K562 (cell line): ENCODE measurements around the gene ZC3H18. TPM values are rescaled to one million over a fixed set of nuclear protein-coding genes. Genes with fewer than 3 reads are reported as not detected.

Source experiments
- CBX1 ChIP-seq: sonication (generic); IDR thresholded peaks from 2 replicates; pipeline ENCODE4 v1.6.1; 2016; ENCODE audit warnings: antibody characterized with exemption, low read depth, mild to moderate bottlenecking
- CHD2 ChIP-seq: IDR thresholded peaks from 2 replicates; pipeline ENCODE4 v1.6.1; 2011; ENCODE audit warnings: low read depth, low read length
- E2F8 ChIP-seq: fragments of 450-650 bp; IDR thresholded peaks from 2 replicates; pipeline ENCODE4 v1.7.1; 2018; ENCODE audit warnings: mild to moderate bottlenecking, low read depth; ENCODE audit not compliant: partially characterized antibody
- ELF2 ChIP-seq: fragments of 250-450 bp; sonication (Bioruptor Pico); IDR thresholded peaks from 2 replicates; pipeline ENCODE4 v1.5.0; 2021; ENCODE audit warnings: mild to moderate bottlenecking
- ETS2 ChIP-seq: IDR thresholded peaks from 2 replicates; pipeline ENCODE4 v1.6.1; 2016; ENCODE audit warnings: borderline replicate concordance, missing genetic modification characterization, mild to moderate bottlenecking, moderate library complexity, missing compliant biosample characterization; ENCODE audit not compliant: poor library complexity, severe bottlenecking
- MAZ ChIP-seq, 2 experiments: fragments of 450-650 bp in 1 of 2; sonication (generic) in 1 of 2; formaldehyde crosslinking; IDR thresholded peaks in 1 of 2; conservative IDR thresholded peaks in 1 of 2; 2 replicates each; pipeline versions ENCODE4 v1.4.0 to v1.5.0; 2020; ENCODE audit warnings: mild to moderate bottlenecking in 1 of 2, missing genetic modification reagents in 1 of 2
- POLR2B ChIP-seq: fragments of 450-650 bp; IDR thresholded peaks from 2 replicates; pipeline ENCODE4 v1.6.1; 2018; ENCODE audit warnings: low read depth; ENCODE audit not compliant: partially characterized antibody
- THAP12 ChIP-seq: fragments of 250-450 bp; sonication (Bioruptor Pico); IDR thresholded peaks from 2 replicates; pipeline ENCODE4 v1.9.0; 2021; ENCODE audit warnings: mild to moderate bottlenecking, inconsistent platforms
- THRAP3 ChIP-seq: fragments of 450-650 bp; IDR thresholded peaks from 2 replicates; pipeline ENCODE4 v1.6.1; 2016; ENCODE audit warnings: mild to moderate bottlenecking, inconsistent platforms, borderline replicate concordance
- ZFP91 ChIP-seq: sonication (generic); formaldehyde crosslinking; IDR thresholded peaks from 2 replicates; pipeline ENCODE4 v1.8.0; 2022; ENCODE audit warnings: mild to moderate bottlenecking, missing genetic modification reagents
- ZNF224 ChIP-seq: sonication (generic); formaldehyde crosslinking; IDR thresholded peaks from 2 replicates; pipeline ENCODE4 v1.8.0; 2022; ENCODE audit warnings: mild to moderate bottlenecking, missing genetic modification reagents
- ZNF24 ChIP-seq: fragments of 450-650 bp; IDR thresholded peaks from 2 replicates; pipeline ENCODE4 v1.6.1; 2016
- ZNF282 ChIP-seq: sonication (generic); formaldehyde crosslinking; IDR thresholded peaks from 2 replicates; pipeline ENCODE4 v1.8.1; 2023; ENCODE audit warnings: missing genetic modification reagents
- ZNF589 ChIP-seq: fragments of 200-800 bp; sonication (Bioruptor generic); IDR thresholded peaks from 2 replicates; pipeline ENCODE4 v1.6.1; 2016; ENCODE audit warnings: low read depth, missing genetic modification characterization, missing compliant biosample characterization
- ZNF592 ChIP-seq: fragments of 450-650 bp; IDR thresholded peaks from 2 replicates; pipeline ENCODE4 v1.6.1; 2017; ENCODE audit warnings: antibody characterized with exemption, mild to moderate bottlenecking
- polyA plus RNA-seq, 8 experiments: library from polyadenylated mRNA; depleted of rRNA in 4 of 8; stranded (reverse) in 5 of 8; unstranded in 3 of 8; fragments of >200 nt; fragmentation: Nextera tagmentation in 2 of 8; fragmentation: Illumina TruSeq in 1 of 8; extraction: Ambion mirVana in 2 of 8; extraction: Trizol in 1 of 8; gene quantifications; 2 replicates each; pipeline versions ENCODE4 v1.2.1 to v1.2.3, GENCODE V29; 2011 to 2014; ENCODE audit warnings: inconsistent platforms in 1 of 8, missing spikeins in 1 of 8
- total RNA-seq, 7 experiments: library from RNA; depleted of rRNA in 6 of 7; stranded (reverse); fragments of >200 nt in 6 of 7; fragmentation: Illumina TruSeq in 2 of 7; extraction: Trizol in 2 of 7; gene quantifications; 2 replicates each; pipeline versions ENCODE4 v1.2.1 to v1.2.3, GENCODE V29; 2011 to 2021; ENCODE audit warnings: low replicate concordance in 1 of 7
- TF ChIP-seq, protein P1 (sequence below): fragments of 250-450 bp; sonication (Bioruptor Pico); IDR thresholded peaks from 2 replicates; pipeline ENCODE4 v1.9.0; 2021; ENCODE audit warnings: mild to moderate bottlenecking

Gene ZC3H18
- total and polyA plus RNA-seq, 9 of the 15 experiments (the other 6 are each of a cell fraction or from before 2014, with no cell fraction given): 1.7 to 88.7 (median 26.9) TPM

DNA sequence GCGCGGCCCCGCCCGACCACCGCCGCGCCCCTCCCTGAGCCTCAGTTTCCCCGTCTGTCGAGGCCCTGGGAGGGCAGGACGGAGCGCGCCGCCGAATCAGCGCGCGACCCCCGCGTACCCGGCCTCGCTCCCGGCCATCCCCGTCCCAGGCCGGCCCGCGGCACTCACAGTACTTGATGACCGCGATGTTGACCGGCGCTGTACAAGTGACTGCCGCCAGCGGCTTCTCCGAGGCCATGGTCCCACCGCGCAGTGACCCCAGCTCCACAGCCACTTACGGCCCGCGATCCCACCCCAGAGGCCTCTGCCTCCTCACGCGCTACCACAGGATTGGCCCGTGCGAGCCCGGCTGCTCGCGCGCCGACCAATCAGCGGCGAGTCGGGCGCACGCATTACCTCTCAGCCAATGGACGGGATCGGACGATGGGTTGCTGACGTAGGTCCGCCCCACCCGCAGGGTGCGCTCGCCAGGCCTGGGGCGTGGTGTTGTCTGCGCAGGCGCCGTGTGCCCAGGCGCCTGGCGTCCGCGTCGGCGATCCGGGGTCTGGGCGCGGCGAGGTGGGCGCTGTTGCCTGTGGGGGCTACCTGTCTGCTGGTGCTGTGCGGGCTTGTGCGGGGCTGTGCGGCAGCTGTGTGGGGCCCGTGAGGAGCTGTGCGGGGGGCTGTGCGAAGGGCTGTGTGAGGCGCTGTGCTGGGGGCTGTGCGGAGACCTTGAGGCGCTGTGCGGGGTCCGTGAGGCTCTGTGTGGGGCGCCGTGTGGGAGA lies 92.8 kb downstream of the ZC3H18 start, which contains the start of gene MVD (continued):
- peak; percentile 83; the same call in 1 of the 2 replicates for TF ChIP-seq CBX1
- TF ChIP-seq, protein P1, sequence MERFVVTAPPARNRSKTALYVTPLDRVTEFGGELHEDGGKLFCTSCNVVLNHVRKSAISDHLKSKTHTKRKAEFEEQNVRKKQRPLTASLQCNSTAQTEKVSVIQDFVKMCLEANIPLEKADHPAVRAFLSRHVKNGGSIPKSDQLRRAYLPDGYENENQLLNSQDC (CRISPR knock-in tag): no peak
- TF ChIP-seq ZNF224 (CRISPR knock-in tag): no peak
- peak in 1 of 2 experiments; percentile 84 for TF ChIP-seq MAZ (CRISPR knock-in tag; conservative IDR thresholded peaks at IDR 0.05 in 1 of 2, IDR thresholded peaks at IDR 0.05 in 1 of 2)
- TF ChIP-seq ZNF589: no peak
- peak; percentile 37 for TF ChIP-seq THAP12 (CRISPR knock-in tag)
- peak; percentile 86 for TF ChIP-seq CHD2
- TF ChIP-seq ZNF592: no peak
- no peak for TF ChIP-seq ETS2 (tag)
- peak; percentile 26; the same call in 1 of the 2 replicates for TF ChIP-seq ZFP91 (CRISPR knock-in tag)
- TF ChIP-seq ELF2: peak; percentile 84
- peak; percentile 66; the same call in 1 of the 2 replicates for TF ChIP-seq ZNF282 (CRISPR knock-in tag)
- TF ChIP-seq E2F8: peak; percentile 51
- TF ChIP-seq ZNF24: no peak
- TF ChIP-seq POLR2B: peak; percentile 81
- no peak for TF ChIP-seq THRAP3
